ENCODE measurements around the gene IL1R2. TPM values are rescaled to one million over a fixed set of nuclear protein-coding genes. Genes with fewer than 3 reads are reported as not detected.
"Not testable (repeated sequence)": the region's sequence is repeated elsewhere in the genome, so short reads cannot be mapped to it uniquely, and the experiment has no call there.

The IL1R2 gene
- total RNA-seq, 6 donors from 2014 or later = 24.7 to 84.8 (median 60.0) TPM

DNA sequence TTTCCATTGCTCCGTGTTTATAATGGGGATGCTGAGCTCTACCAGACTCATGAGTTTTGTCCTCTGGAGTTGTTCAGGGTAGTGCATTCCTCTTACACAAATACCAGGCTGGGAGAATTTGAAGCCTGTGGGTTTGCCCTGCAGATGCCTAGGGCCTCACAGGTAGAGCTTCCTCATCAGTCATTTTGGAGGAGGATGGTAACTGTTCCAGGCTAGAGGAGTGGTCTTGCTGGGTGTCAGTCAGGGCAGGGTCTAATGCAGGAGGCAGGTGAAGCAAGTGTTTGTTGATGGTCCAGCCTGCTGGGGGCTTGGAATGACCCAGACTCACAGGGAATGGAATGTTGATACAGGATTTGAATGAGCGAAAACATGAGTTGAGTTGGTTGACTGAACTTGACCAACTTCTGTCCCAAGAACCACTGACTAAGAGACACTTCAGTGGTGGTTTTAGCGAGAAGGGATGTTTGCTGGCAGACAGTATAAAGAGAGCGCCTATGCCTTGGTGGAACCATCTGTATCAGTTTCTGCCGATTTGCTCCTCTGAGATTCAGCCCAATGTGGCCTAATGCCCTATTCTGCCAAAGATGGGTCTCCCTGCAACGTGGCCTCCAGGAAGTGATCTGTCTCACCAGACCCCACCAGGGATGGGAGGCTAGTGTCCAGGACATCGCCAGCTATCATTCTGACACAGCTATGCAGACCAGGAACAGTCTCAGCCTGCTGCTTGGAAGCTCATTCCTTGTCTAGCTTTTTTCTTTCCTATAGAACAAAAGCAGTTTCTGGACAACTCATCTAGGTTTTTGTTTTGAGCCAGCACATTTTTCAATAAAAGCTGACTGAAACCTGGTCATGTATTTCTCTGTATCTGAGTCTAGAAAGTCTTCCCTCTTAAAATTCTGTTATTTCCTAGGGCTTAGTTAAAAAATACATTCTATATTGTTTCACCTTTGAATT is 9.3 kb downstream of the IL1R2 start:
- 92 to 95% methylated on average over 6 to 7 of the region's 7 CpGs for WGBS, 2 donors
- no peak for DNase-seq
- Histone ChIP-seq H3K27me3 (no peaks in the 10 kb centered on the region), H3K36me3 (peaks cover 0 to 4% (median 0%) of the 10 kb centered on the region in 4 donors), H3K27ac (no peak overlapping the region), H3K4me1 (peaks cover 0 to 9% (median 4%) of the 10 kb centered on the region in 4 donors), H3K9me3 (no peaks in the 10 kb centered on the region), H3K4me3 (no peak overlapping the region)
- no peak for TF ChIP-seq POLR2AphosphoS5 (IDR thresholded peaks at IDR 0.05)
- no peak for TF ChIP-seq EP300 (IDR thresholded peaks at IDR 0.05)
- no peak for TF ChIP-seq POLR2A (IDR thresholded peaks at IDR 0.05)
- TF ChIP-seq, protein P1, sequence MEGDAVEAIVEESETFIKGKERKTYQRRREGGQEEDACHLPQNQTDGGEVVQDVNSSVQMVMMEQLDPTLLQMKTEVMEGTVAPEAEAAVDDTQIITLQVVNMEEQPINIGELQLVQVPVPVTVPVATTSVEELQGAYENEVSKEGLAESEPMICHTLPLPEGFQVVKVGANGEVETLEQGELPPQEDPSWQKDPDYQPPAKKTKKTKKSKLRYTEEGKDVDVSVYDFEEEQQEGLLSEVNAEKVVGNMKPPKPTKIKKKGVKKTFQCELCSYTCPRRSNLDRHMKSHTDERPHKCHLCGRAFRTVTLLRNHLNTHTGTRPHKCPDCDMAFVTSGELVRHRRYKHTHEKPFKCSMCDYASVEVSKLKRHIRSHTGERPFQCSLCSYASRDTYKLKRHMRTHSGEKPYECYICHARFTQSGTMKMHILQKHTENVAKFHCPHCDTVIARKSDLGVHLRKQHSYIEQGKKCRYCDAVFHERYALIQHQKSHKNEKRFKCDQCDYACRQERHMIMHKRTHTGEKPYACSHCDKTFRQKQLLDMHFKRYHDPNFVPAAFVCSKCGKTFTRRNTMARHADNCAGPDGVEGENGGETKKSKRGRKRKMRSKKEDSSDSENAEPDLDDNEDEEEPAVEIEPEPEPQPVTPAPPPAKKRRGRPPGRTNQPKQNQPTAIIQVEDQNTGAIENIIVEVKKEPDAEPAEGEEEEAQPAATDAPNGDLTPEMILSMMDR (IDR thresholded peaks at IDR 0.05) = no peak
- ATAC-seq (ENCODE audit: low FRiP score in 2 of 2) = no peak

GRCh38 chr2:102001767-102002142 is 10.0 kb downstream of the IL1R2 start:
- no peak for ATAC-seq (ENCODE audit: low FRiP score in 2 of 2)
- TF ChIP-seq, protein P1 (IDR thresholded peaks at IDR 0.05) = no peak
- no peak for TF ChIP-seq POLR2AphosphoS5 (IDR thresholded peaks at IDR 0.05)
- TF ChIP-seq POLR2A (IDR thresholded peaks at IDR 0.05) = no peak
- no peak for TF ChIP-seq EP300 (IDR thresholded peaks at IDR 0.05)

GRCh38 chr2:102002228-102002627 is 10.5 kb downstream of the IL1R2 start:
- Histone ChIP-seq H3K36me3 (no peaks in the 10 kb centered on the region), H3K4me1 (peaks cover 3 to 15% (median 9%) of the 10 kb centered on the region in 4 donors), H3K27me3 (no peaks in the 10 kb centered on the region), H3K4me3 (no peak overlapping the region), H3K9me3 (no peaks in the 10 kb centered on the region), H3K27ac (no peak overlapping the region)
- TF ChIP-seq POLR2A (IDR thresholded peaks at IDR 0.05) = no peak
- no peak for TF ChIP-seq EP300 (IDR thresholded peaks at IDR 0.05)
- TF ChIP-seq, protein P1 (IDR thresholded peaks at IDR 0.05) = no peak
- 76 to 79% methylated on average over 3 of the region's 3 CpGs for WGBS, 2 donors
- DNase-seq (no peak), ATAC-seq (ENCODE audit: low FRiP score in 2 of 2) (no peak)

More at GRCh38 chr2:102001767-102002142, 10.0 kb downstream of the IL1R2 start:
- no peak overlapping the region for H3K27ac ChIP-seq
- peaks cover 3 to 14% (median 9%) of the 10 kb centered on the region in 4 donors for H3K4me1 ChIP-seq
- 86% methylated on average over 4 of the region's 4 CpGs for WGBS, 2 donors
- H3K4me3 ChIP-seq = no peak overlapping the region
- H3K36me3 ChIP-seq = peaks cover 0 to 3% (median 0%) of the 10 kb centered on the region in 4 donors
- H3K27me3 ChIP-seq = no peaks in the 10 kb centered on the region
- DNase-seq = no peak
- no peaks in the 10 kb centered on the region for H3K9me3 ChIP-seq

- H3K9me3 ChIP-seq; DNase-seq; H3K4me3 ChIP-seq; H3K27me3 ChIP-seq; H3K27ac ChIP-seq; ATAC-seq (ENCODE audit: low FRiP score in 2 of 2); H3K36me3 ChIP-seq: not testable (repeated sequence)
- peaks cover 3 to 15% (median 9%) of the 10 kb centered on the region in 4 donors for H3K4me1 ChIP-seq
- 92 to 94% methylated on average over 3 of the region's 3 CpGs for WGBS, 2 donors
Measured at GRCh38 chr2:102002909-102003308, 11.1 kb downstream of the IL1R2 start.

DNA sequence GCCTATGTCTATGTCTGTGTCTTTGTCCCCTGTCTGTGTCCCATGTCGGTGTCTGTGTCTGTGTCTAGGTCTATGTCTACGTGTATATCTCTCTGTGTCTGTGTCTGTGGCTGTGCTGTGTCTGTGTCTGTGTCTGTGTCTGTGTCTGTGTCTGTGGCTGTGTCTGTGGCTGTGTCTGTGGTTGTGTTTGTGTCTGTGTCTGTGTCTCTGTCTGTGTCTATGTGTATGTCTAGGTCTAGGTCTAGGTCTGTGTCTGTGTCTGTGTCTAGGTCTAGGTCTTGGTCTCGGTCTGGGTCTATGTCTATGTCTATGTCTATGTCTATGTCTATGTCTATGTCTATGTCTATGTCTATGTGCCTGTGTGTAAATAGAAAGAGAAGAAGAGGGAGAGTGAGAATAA is 11.9 kb downstream of the IL1R2 start:
- WGBS, 2 donors = 87 to 90% methylated on average over 2 to 3 of the region's 3 CpGs
- Histone ChIP-seq H3K36me3 (peaks cover 0 to 3% (median 0%) of the 10 kb centered on the region in 4 donors), H3K4me3 (no peak overlapping the region), H3K27ac (no peak overlapping the region), H3K4me1 (peaks cover 3 to 15% (median 9%) of the 10 kb centered on the region in 4 donors), H3K9me3 (no peaks in the 10 kb centered on the region), H3K27me3 (no peaks in the 10 kb centered on the region)
- TF ChIP-seq POLR2A (IDR thresholded peaks at IDR 0.05) = no peak
- TF ChIP-seq, protein P1 (IDR thresholded peaks at IDR 0.05) = no peak
- TF ChIP-seq EP300 (IDR thresholded peaks at IDR 0.05) = no peak
- TF ChIP-seq POLR2AphosphoS5 (IDR thresholded peaks at IDR 0.05) = no peak
- DNase-seq = no peak
- ATAC-seq (ENCODE audit: low FRiP score in 2 of 2) = no peak
